Cardiac septum (tissue), 1 donor: ENCODE results near the gene COMMD8. TPM values are rescaled to one million over a fixed set of nuclear protein-coding genes. Genes with fewer than 3 reads are reported as not detected.
"Not testable (repeated sequence)": the region's sequence is repeated elsewhere in the genome, so short reads cannot be mapped to it uniquely, and the experiment has no call there.

Source experiments
- DNase-seq: peaks from one replicate; pipeline ENCODE4 v3.0.0-alpha.2; 2020; ENCODE audit warnings: low spot score
- intact Hi-C: fragments of 100-400 bp; cut with DNase I; formaldehyde crosslinking; loops from one replicate; pipeline ENCODE4 v1.14.0; 2022
- long read RNA-seq: library from polyadenylated mRNA; unstranded; transcript quantifications from one replicate; pipeline ENCODE4 v2.0.0, GENCODE V29; 2021
- total RNA-seq: library from RNA; stranded (reverse); fragmentation: NEBNext Ultra II Directional; extraction: Animal tissue kit (Norgen Biotek cat#: 25700); gene quantifications from one replicate; pipeline ENCODE4 v1.2.1, GENCODE V29; 2021
- donor health status: DM: no; HTN: no; CAD: no.

Gene COMMD8
- total RNA-seq: 21.1 TPM
- long read RNA-seq, transcript COMMD8-201 (5 exons, 1,469 nt): major isoform, 38 of 43 reads
- long read RNA-seq, partial matches to known transcripts: 1 of 43 reads
- long read RNA-seq, other reads (novel, unspliced or antisense): 4 of 43 reads

- intact Hi-C loops: loop anchor here (2.0 to 10.0 kb wide), 2 partner anchors 101 to 451 kb away; partner anchors contain the start of gene NFXL1
- DNase-seq: peak; percentile 99
These were observed at the start of gene COMMD8 for GRCh38 chr4:47463235-47463956. Gene COMMD8, minus strand, starts transcription at chr4:47463702. Its CDS starts 51 bp downstream, at chr4:47463651.

- intact Hi-C loops: no loop called here
- no peak for DNase-seq
These were observed 47.1 kb upstream of the COMMD8 start for GRCh38 chr4:47510506-47511143.

DNA sequence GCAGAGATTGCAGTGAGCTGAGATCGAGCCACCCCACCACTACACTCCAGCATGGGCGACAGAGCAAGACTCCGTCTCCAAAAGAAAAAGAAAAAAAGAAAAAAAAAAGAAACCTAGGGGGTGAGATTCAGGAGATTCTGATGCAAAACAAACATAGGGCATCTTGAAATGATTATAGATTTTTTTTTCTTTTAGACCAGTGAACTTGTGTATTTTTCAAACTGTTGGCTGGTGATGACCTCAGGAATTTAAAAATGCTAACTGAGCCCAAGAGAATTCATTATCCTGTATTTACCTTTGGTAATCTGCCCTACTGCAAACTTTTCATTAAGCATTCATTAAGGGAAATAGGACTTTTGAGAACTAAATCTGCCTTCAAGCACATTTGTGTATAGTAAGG, 42.2 kb upstream of the COMMD8 start:
- DNase-seq: no peak
- intact Hi-C loops: no loop called here

DNA sequence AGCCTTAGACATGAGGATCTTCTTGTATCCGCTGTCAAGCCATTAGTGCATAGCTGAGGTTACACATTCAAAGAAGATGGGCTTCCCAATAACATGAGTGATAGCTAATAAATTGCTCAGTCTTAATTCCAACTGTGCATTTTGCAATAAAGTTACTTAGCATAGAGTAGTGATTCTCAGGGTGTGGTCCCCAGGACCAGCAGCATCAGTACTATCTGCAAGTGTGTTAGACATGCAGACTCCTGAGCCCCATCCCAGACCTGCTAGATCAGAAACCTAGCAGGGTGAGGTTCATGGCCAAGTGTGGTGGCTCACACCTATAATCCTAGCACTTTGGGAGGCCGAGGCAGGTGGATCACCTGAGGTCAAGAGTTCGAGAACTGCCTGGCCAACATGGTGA, 41.6 kb upstream of the COMMD8 start:
- no peak for DNase-seq
- intact Hi-C loops: no loop called here

DNA sequence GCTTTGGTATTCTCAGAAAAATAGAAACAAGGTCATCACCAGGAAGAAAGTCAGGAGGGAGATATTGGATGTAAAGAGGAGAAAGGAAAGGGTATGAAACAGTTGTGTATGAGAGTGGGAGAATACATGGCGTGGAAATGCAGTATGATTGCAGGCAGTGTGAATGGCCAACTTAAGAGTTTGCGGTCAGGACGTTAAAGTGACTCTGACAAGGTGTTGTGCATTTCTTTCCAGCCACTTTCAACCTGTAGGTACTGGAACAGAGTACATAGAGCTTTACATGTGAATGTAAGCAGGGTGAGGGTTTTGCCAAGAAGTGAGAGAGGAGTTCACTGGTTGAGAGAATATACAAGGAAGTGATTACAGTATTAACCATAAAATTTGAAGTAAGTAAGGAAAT, 37.3 kb upstream of the COMMD8 start:
- no peak for DNase-seq
- intact Hi-C loops: no loop called here

DNA sequence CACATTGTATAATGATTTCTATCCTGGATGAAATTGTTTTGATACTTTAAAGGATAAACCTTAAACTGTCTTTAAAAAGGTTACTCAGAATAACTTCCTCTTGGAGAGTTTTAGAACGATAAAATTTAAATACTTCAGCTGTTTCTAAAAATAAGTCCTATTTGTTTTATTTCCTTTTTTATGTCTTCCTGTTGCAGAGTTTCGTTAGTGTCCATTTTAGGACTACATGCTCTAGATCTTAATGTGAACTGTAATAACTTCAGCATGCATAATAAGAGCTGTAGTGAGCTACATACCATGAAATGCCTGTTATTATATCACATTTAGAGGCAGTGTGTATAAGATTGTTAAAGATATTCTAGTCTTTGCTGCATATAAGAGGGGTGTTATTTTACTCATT, 36.2 kb upstream of the COMMD8 start:
- DNase-seq: no peak

DNA sequence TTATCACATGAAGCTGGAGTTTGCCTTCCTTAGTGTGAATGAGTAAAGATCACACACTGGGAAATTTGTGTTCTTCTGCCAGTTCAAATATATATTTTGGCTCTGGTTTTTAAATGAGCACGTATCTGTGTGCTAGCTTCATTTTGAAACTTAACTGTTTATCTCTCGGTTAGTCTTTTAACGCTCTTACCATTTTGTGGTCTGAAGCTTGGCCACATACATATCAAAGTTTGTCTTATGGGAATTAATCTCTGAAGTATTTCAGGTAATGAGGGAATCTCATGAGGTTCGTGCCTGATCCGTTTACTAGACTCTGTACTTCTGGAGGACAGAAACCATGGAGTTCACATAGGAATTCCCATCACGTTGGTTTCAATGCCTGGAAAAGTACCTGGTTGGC, 35.4 kb upstream of the COMMD8 start:
- intact Hi-C loops: no loop called here
- DNase-seq: no peak

More for the DNA sequence above, 36.2 kb upstream of the COMMD8 start:
- intact Hi-C loops: no loop called here

- no peak for DNase-seq
- intact Hi-C loops: no loop called here
These were observed 30.6 kb upstream of the COMMD8 start for GRCh38 chr4:47494124-47494430.

GRCh38 chr4:47493238-47494123, 30.0 kb upstream of the COMMD8 start:
- intact Hi-C loops: no loop called here
- no peak for DNase-seq

DNA sequence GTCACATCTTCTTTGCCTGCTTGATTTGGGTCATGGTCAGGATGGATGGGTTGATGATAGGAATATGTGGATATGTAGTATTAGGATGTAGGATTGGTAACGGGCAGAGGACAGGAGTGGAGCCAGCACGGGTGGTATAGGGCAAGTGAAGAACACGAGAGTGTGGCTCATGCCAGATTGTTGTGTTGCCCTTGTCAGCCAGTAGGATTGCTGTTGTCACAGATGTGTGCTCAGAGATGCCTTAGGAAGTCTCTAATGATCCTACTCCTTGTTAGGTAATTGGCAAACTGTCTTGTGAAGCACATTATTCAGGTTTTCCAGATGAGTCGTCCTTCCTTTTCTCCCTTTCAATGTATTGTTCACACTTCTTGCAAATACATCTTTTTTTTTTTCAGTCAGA, 27.0 kb upstream of the COMMD8 start:
- DNase-seq: no peak
- intact Hi-C loops: no loop called here

- no peak for DNase-seq
- intact Hi-C loops: no loop called here
These were observed 25.2 kb upstream of the COMMD8 start for GRCh38 chr4:47488706-47489105.

DNA sequence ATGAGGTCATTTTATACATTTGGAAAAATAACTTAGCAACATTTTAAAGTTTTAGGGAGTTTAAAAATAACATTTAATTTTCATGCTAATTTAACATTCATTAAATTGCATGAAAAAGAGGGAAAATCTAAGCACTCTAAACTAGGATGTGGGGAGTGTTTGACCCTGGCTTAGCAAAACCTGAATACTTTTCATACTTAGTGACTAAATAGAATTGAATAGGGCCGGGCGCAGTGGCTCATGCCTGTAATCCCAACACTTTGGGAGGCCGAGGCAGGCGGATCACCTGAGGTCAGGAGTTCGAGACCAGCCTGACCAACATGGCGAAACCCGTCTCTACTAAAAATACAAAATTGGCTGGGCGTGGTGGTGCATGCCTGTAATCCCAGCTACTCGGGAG, 23.2 kb upstream of the COMMD8 start:
- DNase-seq, intact Hi-C loops: not testable (repeated sequence)

DNA sequence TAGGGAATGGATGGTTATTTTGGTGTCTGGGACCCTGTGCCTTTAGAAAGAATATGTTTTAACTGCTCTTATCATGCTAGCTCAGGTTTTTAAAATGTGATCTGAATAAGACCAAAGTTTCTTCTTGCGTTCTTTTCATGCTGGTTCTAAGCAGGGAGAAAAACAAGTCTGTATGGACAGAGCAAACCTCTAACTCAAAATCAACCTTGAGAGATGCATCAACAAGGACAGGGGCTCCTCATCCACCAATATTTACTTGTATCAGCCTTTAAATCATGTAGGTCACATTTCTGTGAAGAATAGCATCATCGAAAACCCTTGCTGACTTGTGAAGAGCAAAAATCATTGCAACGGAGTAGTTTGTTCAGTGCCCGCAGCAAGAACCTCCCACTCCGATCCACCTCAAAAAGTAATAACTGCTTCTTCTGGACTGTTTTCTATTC, 22.8 kb upstream of the COMMD8 start:
- no peak for DNase-seq
- intact Hi-C loops: no loop called here

GRCh38 chr4:47485768-47486167, 22.3 kb upstream of the COMMD8 start:
- DNase-seq: no peak
- intact Hi-C loops: no loop called here

DNA sequence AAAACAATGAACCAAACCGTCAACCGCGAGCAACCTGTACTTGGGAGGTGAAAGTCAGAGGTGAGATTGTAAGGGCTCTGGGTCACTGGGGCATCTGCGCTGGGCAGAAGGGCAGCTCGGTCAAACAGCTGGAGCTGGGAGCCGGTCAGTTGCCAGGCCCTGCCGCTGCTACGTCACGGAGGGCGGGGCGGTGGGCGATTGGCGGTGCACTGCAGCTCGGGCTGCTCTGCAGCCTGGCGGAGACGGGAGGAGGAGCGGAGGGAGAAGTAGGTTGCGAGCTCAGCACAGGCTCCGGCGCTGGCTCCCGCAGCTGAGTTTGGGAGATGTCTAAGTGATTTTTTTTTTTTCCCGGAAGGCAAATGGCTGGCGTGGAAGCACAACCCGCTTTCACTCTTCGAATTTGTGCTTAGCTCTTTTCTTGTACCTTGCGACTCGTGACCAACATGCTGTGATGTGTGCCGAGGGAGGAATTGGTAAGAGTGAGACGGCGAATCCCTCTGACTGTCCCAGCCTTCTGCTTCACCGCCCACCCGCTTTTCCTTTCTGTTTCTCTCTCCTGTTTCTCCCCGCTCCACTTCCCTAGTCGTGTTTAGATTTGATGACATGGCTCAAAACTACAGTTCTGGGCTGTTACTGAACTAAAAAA, 21.7 kb upstream of the COMMD8 start, which contains the start of gene ATP10D:
ATP10D (plus strand) TSS at position 229 of the 646 bp plus-strand sequence. CDS start 27,266 bp downstream, outside the sequence.
- DNase-seq: peak; percentile 99
- intact Hi-C loops: no loop called here

DNA sequence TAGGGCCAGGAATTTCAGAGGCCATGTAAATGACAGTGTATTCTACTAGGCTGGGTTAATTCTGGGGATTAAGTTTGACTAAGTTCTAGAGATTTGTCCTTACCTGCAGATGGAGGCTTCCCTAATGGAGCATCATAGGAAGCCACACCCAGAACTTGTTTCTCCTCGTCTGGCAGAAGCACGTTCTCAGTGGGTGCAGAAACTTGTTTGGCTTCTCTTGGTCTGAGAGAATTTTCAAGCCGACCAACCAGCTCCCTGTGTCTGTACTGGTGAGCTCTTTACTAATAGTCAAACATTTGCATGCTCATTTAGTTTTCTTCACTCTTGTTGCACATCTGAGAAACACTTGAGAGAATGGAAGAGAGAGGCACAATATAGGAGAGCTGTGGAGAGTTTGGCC, 20.7 kb upstream of the COMMD8 start:
- DNase-seq: no peak
- intact Hi-C loops: no loop called here

DNA sequence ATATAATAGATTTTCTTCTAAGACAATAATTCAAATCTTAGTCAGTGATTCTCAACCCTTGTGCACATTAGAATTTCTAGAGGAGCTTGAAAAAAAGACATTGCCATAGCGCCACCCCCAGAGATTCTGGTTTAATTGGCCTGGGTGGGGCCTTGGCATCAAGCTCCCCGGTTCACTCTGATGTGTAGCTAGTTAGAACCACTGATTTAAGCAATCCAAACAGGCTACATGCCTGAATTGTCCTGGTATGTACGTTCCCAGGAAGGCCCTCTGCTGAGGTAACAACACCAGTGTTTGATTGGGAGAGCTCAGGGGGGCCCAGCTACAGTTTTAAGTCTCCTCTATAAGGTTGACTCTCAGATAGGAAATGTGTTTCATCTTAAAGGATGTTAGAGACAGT, 20.2 kb upstream of the COMMD8 start:
- no peak for DNase-seq
- intact Hi-C loops: no loop called here

GRCh38 chr4:47482326-47482725, 18.8 kb upstream of the COMMD8 start:
- DNase-seq: no peak
- intact Hi-C loops: no loop called here

DNA sequence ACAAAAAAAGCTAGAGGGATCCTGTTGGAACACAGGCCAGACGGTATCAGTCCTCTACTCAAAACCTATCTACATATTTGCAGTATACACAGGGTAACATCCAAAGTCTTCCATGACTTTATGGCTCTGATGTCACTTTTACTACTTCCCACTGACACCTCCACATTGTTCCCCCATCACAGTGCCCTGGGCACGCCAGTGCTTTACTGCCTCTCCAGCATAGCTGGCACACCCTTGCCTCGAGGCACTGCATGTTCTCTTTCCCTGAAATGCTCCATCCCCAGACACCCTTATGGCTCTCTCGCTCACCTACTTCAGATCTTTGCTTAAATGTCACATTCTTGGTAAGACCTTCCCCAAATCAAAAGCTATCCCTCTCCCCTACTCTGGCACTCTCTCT, 15.3 kb upstream of the COMMD8 start:
- DNase-seq: no peak
- intact Hi-C loops: no loop called here

DNA sequence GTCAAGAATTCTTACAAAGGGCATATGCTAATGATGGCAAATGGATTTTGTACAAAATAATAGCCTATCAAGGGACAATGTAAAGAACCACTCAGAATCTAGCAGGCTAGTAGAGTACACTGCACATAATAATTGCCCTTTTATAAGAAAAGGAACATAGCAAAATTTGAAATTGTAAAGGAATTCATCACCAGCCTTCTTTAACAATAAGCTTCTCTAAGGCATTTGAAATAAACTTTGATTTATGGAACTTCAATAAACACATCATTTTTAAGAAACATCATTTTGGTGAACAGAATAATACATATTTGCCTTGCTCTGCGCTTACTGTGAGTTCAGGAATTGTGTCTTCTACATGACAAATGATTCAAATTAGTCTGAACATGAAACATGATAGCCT, 11.9 kb upstream of the COMMD8 start:
- intact Hi-C loops: no loop called here
- DNase-seq: no peak
